SU-DHL-6 (cell line): ENCODE data around the gene NAXE.

Experiments
- H2AFZ ChIP-seq: fragments of 200-600 bp; sonication (generic); 2 replicates; pipeline ENCODE4 v1.6.1; 2014; ENCODE audit warnings: low read depth, mild to moderate bottlenecking, moderate library complexity, mixed read lengths, antibody characterized with exemption, low read length; ENCODE audit not compliant: severe bottlenecking
- H3F3A ChIP-seq: fragments of 200-600 bp; shearing (Covaris generic); 2 replicates; pipeline ENCODE4 v1.6.0; 2016; ENCODE audit warnings: antibody characterized with exemption, mild to moderate bottlenecking; ENCODE audit not compliant: insufficient read depth
- H3K27ac ChIP-seq: fragments of 200-600 bp; sonication (generic); 2 replicates; pipeline ENCODE4 v1.5.1; 2016; ENCODE audit warnings: low read depth, mild to moderate bottlenecking, low read length, moderate library complexity, mixed read lengths
- H3K27me3 ChIP-seq: fragments of 200-600 bp; sonication (generic), shearing (Covaris generic); 2 replicates; pipeline ENCODE4 v1.6.0; 2014; ENCODE audit warnings: mild to moderate bottlenecking, low read length
- H3K36me3 ChIP-seq: fragments of 200-600 bp; sonication (generic); 2 replicates; pipeline ENCODE4 v1.6.1; 2014; ENCODE audit warnings: mild to moderate bottlenecking, low read length, mixed read lengths
- H3K4me2 ChIP-seq: fragments of 300-600, 200-600 bp; shearing (Covaris generic), sonication (generic); 2 replicates; pipeline ENCODE4 v1.6.0; 2014; ENCODE audit warnings: low read length, low read depth, mild to moderate bottlenecking; ENCODE audit not compliant: poor library complexity, severe bottlenecking
- H3K4me3 ChIP-seq: fragments of 200-600 bp; sonication (generic); 2 replicates; pipeline ENCODE4 v1.5.1; 2014; ENCODE audit warnings: antibody characterized with exemption, low read length, mild to moderate bottlenecking, mixed read lengths; ENCODE audit not compliant: insufficient read depth, poor library complexity, severe bottlenecking
- H3K79me2 ChIP-seq: fragments of 200-600 bp; sonication (generic); 2 replicates; pipeline ENCODE4 v1.6.1; 2014; ENCODE audit warnings: mild to moderate bottlenecking, low read length, moderate library complexity; ENCODE audit not compliant: insufficient read depth
- H3K9ac ChIP-seq: fragments of 200-600 bp; sonication (generic); 2 replicates; pipeline ENCODE4 v1.7.0; 2014; ENCODE audit warnings: mild to moderate bottlenecking, low read length
- H3K9me2 ChIP-seq: fragments of 200-600 bp; sonication (generic); replicated peaks from 2 replicates; pipeline ENCODE4 v1.6.1; 2014; ENCODE audit warnings: low read length; ENCODE audit not compliant: insufficient read depth
- H3K9me3 ChIP-seq: fragments of 200-600 bp; sonication (generic); 2 replicates; pipeline ENCODE4 v1.6.1; 2014; ENCODE audit warnings: low read length, mixed read lengths; ENCODE audit not compliant: insufficient read depth
- H4K20me1 ChIP-seq: fragments of 200-600 bp; sonication (generic); 2 replicates; pipeline ENCODE4 v1.6.1; 2014; ENCODE audit warnings: low read depth, mild to moderate bottlenecking, antibody characterized with exemption, low read length, moderate library complexity, mixed read lengths
- EZH2phosphoT487 ChIP-seq: fragments of 200-600 bp; sonication (generic), shearing (Covaris generic); conservative IDR thresholded peaks from 2 replicates; pipeline ENCODE4 v1.6.1; 2018; ENCODE audit warnings: mild to moderate bottlenecking, antibody characterized with exemption, low read length, moderate library complexity, mixed read lengths
- TF ChIP-seq, protein P1 (sequence below): fragments of 200-600 bp; sonication (generic); IDR thresholded peaks from one replicate; pipeline ENCODE4 v1.5.1; 2017; ENCODE audit warnings: antibody characterized with exemption, mild to moderate bottlenecking, low read length, moderate library complexity; ENCODE audit not compliant: insufficient read depth, poor library complexity, severe bottlenecking

NAXE gene

DNA sequence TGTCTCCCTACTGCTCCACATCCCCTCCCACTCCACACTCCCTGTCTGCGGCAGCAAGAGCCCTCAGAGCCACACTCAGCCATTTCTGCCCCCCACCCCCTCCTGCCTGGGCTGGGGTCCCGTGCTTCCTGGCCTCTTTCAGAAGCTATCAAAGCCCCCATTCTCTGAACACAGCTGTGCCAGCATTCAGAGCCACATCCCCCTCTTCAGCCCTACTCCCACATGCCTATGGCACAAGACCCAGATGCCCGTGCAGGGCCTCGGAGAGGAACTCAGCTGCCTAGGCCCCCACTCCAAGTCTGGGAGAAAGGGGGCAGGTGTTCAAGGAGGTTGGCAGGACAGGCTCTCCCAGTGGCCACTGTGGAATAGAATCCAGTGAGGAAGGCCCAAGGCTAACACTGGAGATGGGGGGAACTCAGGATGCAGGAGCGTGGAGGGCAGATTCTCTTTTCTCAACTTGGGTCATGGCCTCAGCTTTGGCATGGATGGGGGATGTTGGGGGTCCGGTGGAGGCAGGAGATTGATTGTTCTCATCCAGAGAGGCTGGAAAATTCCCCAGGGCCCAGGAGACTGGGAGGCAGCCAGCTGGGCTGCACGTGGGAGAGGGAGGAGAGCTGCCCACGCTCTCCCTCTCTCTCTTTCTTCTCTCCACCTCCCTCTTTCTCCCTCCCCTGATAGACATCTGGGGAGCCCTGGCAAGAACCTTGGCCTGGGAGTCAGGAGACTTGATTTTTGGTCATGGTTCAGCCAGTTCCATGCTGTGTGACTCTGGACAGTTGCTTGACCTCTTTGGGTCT, 46.8 kb downstream of the NAXE start:
- no peak overlapping the region for H3K27ac ChIP-seq
- no peaks in the 10 kb centered on the region for H3K36me3 ChIP-seq
- no peaks in the 10 kb centered on the region for H3F3A ChIP-seq
- H2AFZ ChIP-seq = no peak overlapping the region
- H3K9ac ChIP-seq = no peak overlapping the region
- TF ChIP-seq, protein P1, sequence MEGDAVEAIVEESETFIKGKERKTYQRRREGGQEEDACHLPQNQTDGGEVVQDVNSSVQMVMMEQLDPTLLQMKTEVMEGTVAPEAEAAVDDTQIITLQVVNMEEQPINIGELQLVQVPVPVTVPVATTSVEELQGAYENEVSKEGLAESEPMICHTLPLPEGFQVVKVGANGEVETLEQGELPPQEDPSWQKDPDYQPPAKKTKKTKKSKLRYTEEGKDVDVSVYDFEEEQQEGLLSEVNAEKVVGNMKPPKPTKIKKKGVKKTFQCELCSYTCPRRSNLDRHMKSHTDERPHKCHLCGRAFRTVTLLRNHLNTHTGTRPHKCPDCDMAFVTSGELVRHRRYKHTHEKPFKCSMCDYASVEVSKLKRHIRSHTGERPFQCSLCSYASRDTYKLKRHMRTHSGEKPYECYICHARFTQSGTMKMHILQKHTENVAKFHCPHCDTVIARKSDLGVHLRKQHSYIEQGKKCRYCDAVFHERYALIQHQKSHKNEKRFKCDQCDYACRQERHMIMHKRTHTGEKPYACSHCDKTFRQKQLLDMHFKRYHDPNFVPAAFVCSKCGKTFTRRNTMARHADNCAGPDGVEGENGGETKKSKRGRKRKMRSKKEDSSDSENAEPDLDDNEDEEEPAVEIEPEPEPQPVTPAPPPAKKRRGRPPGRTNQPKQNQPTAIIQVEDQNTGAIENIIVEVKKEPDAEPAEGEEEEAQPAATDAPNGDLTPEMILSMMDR = no peak
- no peak for TF ChIP-seq EZH2phosphoT487
- no peak overlapping the region for H3K4me3 ChIP-seq
- H3K4me2 ChIP-seq = no peak overlapping the region
- no peaks in the 10 kb centered on the region for H3K27me3 ChIP-seq
- H3K9me2 ChIP-seq = no peaks in the 10 kb centered on the region
- H3K79me2 ChIP-seq = no peaks in the 10 kb centered on the region
- no peaks in the 10 kb centered on the region for H4K20me1 ChIP-seq
- no peaks in the 10 kb centered on the region for H3K9me3 ChIP-seq

DNA sequence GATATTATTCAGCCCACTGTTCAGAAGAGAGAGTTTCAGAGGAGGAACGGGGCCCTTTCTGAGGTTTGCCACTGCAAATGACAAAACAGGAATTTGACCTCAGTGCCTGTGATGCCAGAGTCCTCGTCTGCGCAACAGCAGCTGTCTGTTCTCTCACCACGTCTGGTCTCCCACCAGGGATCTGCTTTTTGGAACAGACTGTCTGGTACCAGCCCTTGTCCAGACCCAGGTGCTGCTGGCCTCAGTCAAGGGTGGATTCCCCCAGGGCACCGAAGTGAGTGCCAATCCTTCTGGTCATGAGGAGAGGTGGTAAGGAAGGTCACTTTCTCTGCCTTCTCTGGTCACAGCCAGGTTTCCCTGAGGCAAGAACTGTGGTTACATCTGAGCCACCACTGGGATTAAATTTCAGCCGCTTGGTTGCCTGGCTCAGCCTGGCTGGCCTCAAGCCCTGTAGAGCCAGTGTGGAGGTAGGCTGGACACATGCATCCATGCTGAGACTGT, 48.1 kb downstream of the NAXE start:
- Histone ChIP-seq H3K9me2 (no peaks in the 10 kb centered on the region), H2AFZ (no peak overlapping the region), H3F3A (no peaks in the 10 kb centered on the region), H3K27ac (no peak overlapping the region), H3K79me2 (no peaks in the 10 kb centered on the region), H3K27me3 (no peaks in the 10 kb centered on the region), H3K9me3 (no peaks in the 10 kb centered on the region), H3K36me3 (no peaks in the 10 kb centered on the region), H3K4me2 (no peak overlapping the region), H4K20me1 (no peaks in the 10 kb centered on the region), H3K9ac (no peak overlapping the region), H3K4me3 (no peak overlapping the region)
- TF ChIP-seq, protein P1 = no peak
- TF ChIP-seq EZH2phosphoT487 = no peak

DNA sequence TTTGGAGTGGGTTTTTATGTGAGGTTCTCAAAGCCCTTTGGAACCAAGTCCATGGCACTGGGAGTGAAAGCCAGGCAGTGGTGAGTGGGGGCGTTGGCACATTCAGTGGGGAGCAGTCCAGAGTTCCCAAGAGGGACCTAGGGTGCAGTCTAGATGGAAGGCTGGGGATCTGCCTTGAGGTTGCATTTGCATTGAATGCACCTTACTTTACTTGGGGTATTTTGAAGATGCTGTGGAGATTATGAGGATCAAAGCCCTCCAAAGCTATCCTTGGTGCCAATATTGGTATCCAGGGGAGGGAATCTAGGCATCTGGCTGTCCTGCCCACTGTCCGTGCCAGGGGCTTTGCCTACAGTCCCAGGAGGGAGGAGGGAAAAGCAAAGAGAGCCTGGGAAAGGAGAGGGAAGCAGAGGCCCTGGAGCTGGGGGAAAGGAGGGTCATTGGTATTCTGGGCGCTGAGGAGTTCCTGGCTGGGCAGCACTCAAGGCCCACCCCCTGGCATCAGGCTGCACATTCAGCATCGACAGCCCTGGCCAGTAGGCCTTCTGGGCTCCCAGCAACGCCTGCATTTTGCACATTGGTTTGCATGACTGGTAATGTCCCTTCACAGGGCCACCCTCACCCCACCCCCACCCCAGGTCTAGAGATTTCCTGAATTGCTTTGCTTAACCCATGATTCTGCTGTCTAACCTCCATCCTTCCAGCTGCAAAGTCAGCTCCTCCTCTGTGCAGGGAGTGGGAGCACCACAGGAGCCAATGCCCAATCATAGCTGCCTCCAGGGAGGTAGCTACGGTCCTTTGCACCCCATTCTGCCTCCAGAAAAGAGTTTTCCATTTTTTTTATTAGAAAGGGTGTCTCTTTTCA, 49.5 kb downstream of the NAXE start:
- Histone ChIP-seq H4K20me1 (no peaks in the 10 kb centered on the region), H3K9me2 (no peaks in the 10 kb centered on the region), H3K9me3 (no peaks in the 10 kb centered on the region), H3K79me2 (no peaks in the 10 kb centered on the region), H3K36me3 (no peaks in the 10 kb centered on the region), H3K4me2 (no peak overlapping the region), H3F3A (no peaks in the 10 kb centered on the region), H3K9ac (no peak overlapping the region), H3K27ac (no peak overlapping the region), H3K4me3 (no peak overlapping the region), H3K27me3 (no peaks in the 10 kb centered on the region), H2AFZ (no peak overlapping the region)
- TF ChIP-seq, protein P1 = no peak
- TF ChIP-seq EZH2phosphoT487 = no peak
